Measurements from ENCODE around the gene CYGB. TPM values are rescaled to one million over a fixed set of nuclear protein-coding genes. Genes with fewer than 3 reads are reported as not detected.
A peak's percentile ranks its signal among the peaks of the same experiment; 100 is the strongest.

CYGB gene
- polyA plus RNA-seq, 3 donors = not detected

GRCh38 chr17:76543482-76543825 lies 5.9 kb upstream of the CYGB start:
- Histone ChIP-seq H3K79me2 (ENCODE audit: insufficient read depth, low read length) (no peaks in the 10 kb centered on the region), H3K4me1 (ENCODE audit: control insufficient read depth in 1 of 2, insufficient read depth in 2 of 2, low read length in 2 of 2) (peaks cover 10% of the 10 kb centered on the region in 2 donors), H4K20me1 (ENCODE audit: insufficient read depth, low read length) (no peaks in the 10 kb centered on the region), H3K36me3 (replicated peaks in 1 of 2; ENCODE audit: control insufficient read depth in 1 of 2, insufficient read depth in 2 of 2, low read length in 2 of 2) (no peaks in the 10 kb centered on the region), H3K27ac (ENCODE audit: low read depth in 1 of 2, low read length in 2 of 2) (no peak overlapping the region), H3K4me2 (replicated peaks; ENCODE audit: extremely low read depth, low read length, poor library complexity, severe bottlenecking) (no peak overlapping the region), H3K9ac (ENCODE audit: insufficient read depth, low read length, poor library complexity, severe bottlenecking) (no peak overlapping the region), H3K4me3 (replicated peaks in 1 of 3; ENCODE audit: low read depth in 2 of 3, low read length in 3 of 3) (no peak overlapping the region), H2AFZ (ENCODE audit: insufficient read depth, low read depth, low read length, poor library complexity, severe bottlenecking) (no peak overlapping the region), H3K27me3 (ENCODE audit: control insufficient read depth in 2 of 2, insufficient read depth in 2 of 2, low read length in 2 of 2) (peaks cover 13 to 47% of the 10 kb centered on the region in 2 donors), H3K9me3 (replicated peaks in 1 of 2; ENCODE audit: control insufficient read depth in 1 of 2, insufficient read depth in 1 of 2, low read length in 2 of 2) (peaks cover 0 to 2% of the 10 kb centered on the region in 2 donors)
- TF ChIP-seq, protein P1, sequence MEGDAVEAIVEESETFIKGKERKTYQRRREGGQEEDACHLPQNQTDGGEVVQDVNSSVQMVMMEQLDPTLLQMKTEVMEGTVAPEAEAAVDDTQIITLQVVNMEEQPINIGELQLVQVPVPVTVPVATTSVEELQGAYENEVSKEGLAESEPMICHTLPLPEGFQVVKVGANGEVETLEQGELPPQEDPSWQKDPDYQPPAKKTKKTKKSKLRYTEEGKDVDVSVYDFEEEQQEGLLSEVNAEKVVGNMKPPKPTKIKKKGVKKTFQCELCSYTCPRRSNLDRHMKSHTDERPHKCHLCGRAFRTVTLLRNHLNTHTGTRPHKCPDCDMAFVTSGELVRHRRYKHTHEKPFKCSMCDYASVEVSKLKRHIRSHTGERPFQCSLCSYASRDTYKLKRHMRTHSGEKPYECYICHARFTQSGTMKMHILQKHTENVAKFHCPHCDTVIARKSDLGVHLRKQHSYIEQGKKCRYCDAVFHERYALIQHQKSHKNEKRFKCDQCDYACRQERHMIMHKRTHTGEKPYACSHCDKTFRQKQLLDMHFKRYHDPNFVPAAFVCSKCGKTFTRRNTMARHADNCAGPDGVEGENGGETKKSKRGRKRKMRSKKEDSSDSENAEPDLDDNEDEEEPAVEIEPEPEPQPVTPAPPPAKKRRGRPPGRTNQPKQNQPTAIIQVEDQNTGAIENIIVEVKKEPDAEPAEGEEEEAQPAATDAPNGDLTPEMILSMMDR (IDR thresholded peaks at IDR 0.05) = no peak
- WGBS (ENCODE audit: insufficient coverage) = 80% methylated on average over 4 of the region's 6 CpGs
- H3K9me3 Mint-ChIP-seq = peaks cover 0 to 4% (median 2%) of the 10 kb centered on the region in 7 donors
- intact Hi-C loops (cut with micrococcal nuclease) = no loop called here
- H3K27me3 Mint-ChIP-seq (ENCODE audit: low read depth in 3 of 3) = peaks cover 44 to 63% (median 49%) of the 10 kb centered on the region in 3 donors
- peaks cover 0 to 8% of the 10 kb centered on the region in 2 donors for H3K36me3 Mint-ChIP-seq
- no peak overlapping the region for H3K27ac Mint-ChIP-seq
- DNase-seq = no peak
- H3K4me3 Mint-ChIP-seq = peak overlapping the region in 1 of 2 donors; percentile 68
- H3K4me1 Mint-ChIP-seq = peaks cover 14% of the 10 kb centered on the region

GRCh38 chr17:76542984-76543383 lies 5.5 kb upstream of the CYGB start:
- H3K9me3 ChIP-seq (replicated peaks in 1 of 2; ENCODE audit: control insufficient read depth in 1 of 2, insufficient read depth in 1 of 2, low read length in 2 of 2) = peaks cover 0 to 6% of the 10 kb centered on the region in 2 donors
- TF ChIP-seq, protein P1 (IDR thresholded peaks at IDR 0.05) = no peak
- no peaks in the 10 kb centered on the region for H4K20me1 ChIP-seq (ENCODE audit: insufficient read depth, low read length)
- H3K27me3 ChIP-seq (ENCODE audit: control insufficient read depth in 2 of 2, insufficient read depth in 2 of 2, low read length in 2 of 2) = peaks cover 16 to 50% of the 10 kb centered on the region in 2 donors
- Mint-ChIP-seq H3K4me1 (peaks cover 14% of the 10 kb centered on the region), H3K36me3 (peaks cover 0 to 8% of the 10 kb centered on the region in 2 donors), H3K27ac (no peak overlapping the region), H3K4me3 (peak overlapping the region in 1 of 2 donors; percentile 30), H3K9me3 (peaks cover 0 to 4% (median 2%) of the 10 kb centered on the region in 7 donors), H3K27me3 (ENCODE audit: low read depth in 3 of 3) (peaks cover 46 to 67% (median 53%) of the 10 kb centered on the region in 3 donors)
- peaks cover 13 to 15% of the 10 kb centered on the region in 2 donors for H3K4me1 ChIP-seq (ENCODE audit: control insufficient read depth in 1 of 2, insufficient read depth in 2 of 2, low read length in 2 of 2)
- DNase-seq = no peak
- WGBS (ENCODE audit: insufficient coverage) = 88% methylated on average over 4 of the region's 8 CpGs
- no peak overlapping the region for H3K4me2 ChIP-seq (replicated peaks; ENCODE audit: extremely low read depth, low read length, poor library complexity, severe bottlenecking)
- H3K9ac ChIP-seq (ENCODE audit: insufficient read depth, low read length, poor library complexity, severe bottlenecking) = no peak overlapping the region
- no peaks in the 10 kb centered on the region for H3K79me2 ChIP-seq (ENCODE audit: insufficient read depth, low read length)
- no peaks in the 10 kb centered on the region for H3K36me3 ChIP-seq (replicated peaks in 1 of 2; ENCODE audit: control insufficient read depth in 1 of 2, insufficient read depth in 2 of 2, low read length in 2 of 2)
- H3K4me3 ChIP-seq (replicated peaks in 1 of 3; ENCODE audit: low read depth in 2 of 3, low read length in 3 of 3) = no peak overlapping the region
- H3K27ac ChIP-seq (ENCODE audit: low read depth in 1 of 2, low read length in 2 of 2) = no peak overlapping the region
- no peak overlapping the region for H2AFZ ChIP-seq (ENCODE audit: insufficient read depth, low read depth, low read length, poor library complexity, severe bottlenecking)
- intact Hi-C loops (cut with micrococcal nuclease) = no loop called here
